Neural crest cell (in vitro differentiated cells): ENCODE data around the gene TERT. TPM values are rescaled to one million over a fixed set of nuclear protein-coding genes. Genes with fewer than 3 reads are reported as not detected.

Source experiments
- DNase-seq: peaks from one replicate; pipeline ENCODE4 v3.0.0; 2021; ENCODE audit warnings: low read depth, mixed read lengths, low spot score
- H3K27ac Mint-ChIP-seq: one replicate; pipeline ENCODE4 v1.8.0; 2021; ENCODE audit warnings: mild to moderate bottlenecking, mixed read lengths; ENCODE audit not compliant: unreplicated experiment
- H3K27me3 Mint-ChIP-seq: 2 replicates; pipeline ENCODE4 v1.8.0; 2021; ENCODE audit warnings: low read depth, mild to moderate bottlenecking, mixed read lengths
- H3K36me3 Mint-ChIP-seq: 2 replicates; pipeline ENCODE4 v1.8.0; 2021; ENCODE audit warnings: low read depth, mild to moderate bottlenecking, mixed read lengths
- H3K4me1 Mint-ChIP-seq: 2 replicates; pipeline ENCODE4 v1.8.0; 2021; ENCODE audit warnings: mixed read lengths
- H3K4me3 Mint-ChIP-seq: one replicate; pipeline ENCODE4 v1.8.0; 2021; ENCODE audit warnings: mild to moderate bottlenecking, mixed read lengths
- H3K9me3 Mint-ChIP-seq: 2 replicates; pipeline ENCODE4 v1.8.0; 2021; ENCODE audit warnings: mixed read lengths
- CTCF ChIP-seq: fragments of 200-600 bp; sonication (generic); conservative IDR thresholded peaks from 2 replicates; pipeline ENCODE4 v1.5.0; 2021; ENCODE audit warnings: antibody characterized with exemption, mild to moderate bottlenecking
- total RNA-seq: library from RNA; stranded (reverse); gene quantifications from 2 replicates; pipeline ENCODE4 v1.2.1, GENCODE V29; 2021

Gene TERT
- total RNA-seq, 1 donor from 2014 or later, result 5.6 TPM

- H3K27me3 Mint-ChIP-seq, result no peaks in the 10 kb centered on the region
- H3K27ac Mint-ChIP-seq, result no peak overlapping the region
- no peak for DNase-seq
- H3K4me3 Mint-ChIP-seq, result no peak overlapping the region
- H3K4me1 Mint-ChIP-seq, result no peaks in the 10 kb centered on the region
- no peaks in the 10 kb centered on the region for H3K36me3 Mint-ChIP-seq
- no peak for TF ChIP-seq CTCF
- H3K9me3 Mint-ChIP-seq, result no peaks in the 10 kb centered on the region
Observed at GRCh38 chr5:1241509-1242080, 53.3 kb downstream of the TERT start.

GRCh38 chr5:1240496-1241260 is 54.2 kb downstream of the TERT start:
- Mint-ChIP-seq H3K4me3 (no peak overlapping the region), H3K27me3 (no peaks in the 10 kb centered on the region), H3K27ac (no peak overlapping the region), H3K4me1 (no peaks in the 10 kb centered on the region), H3K36me3 (no peaks in the 10 kb centered on the region), H3K9me3 (no peaks in the 10 kb centered on the region)
- DNase-seq, result no peak
- TF ChIP-seq CTCF, result no peak

GRCh38 chr5:1239505-1240251 is 55.2 kb downstream of the TERT start:
- no peak for DNase-seq
- Mint-ChIP-seq H3K27me3 (no peaks in the 10 kb centered on the region), H3K36me3 (no peaks in the 10 kb centered on the region), H3K27ac (no peak overlapping the region), H3K4me3 (no peak overlapping the region), H3K9me3 (no peaks in the 10 kb centered on the region), H3K4me1 (no peaks in the 10 kb centered on the region)
- TF ChIP-seq CTCF, result no peak

- H3K9me3 Mint-ChIP-seq, result no peaks in the 10 kb centered on the region
- no peaks in the 10 kb centered on the region for H3K36me3 Mint-ChIP-seq
- H3K4me1 Mint-ChIP-seq, result no peaks in the 10 kb centered on the region
- no peak overlapping the region for H3K27ac Mint-ChIP-seq
- no peak overlapping the region for H3K4me3 Mint-ChIP-seq
- H3K27me3 Mint-ChIP-seq, result no peaks in the 10 kb centered on the region
- no peak for DNase-seq
- no peak for TF ChIP-seq CTCF
Observed at GRCh38 chr5:1235838-1236237, 59.0 kb downstream of the TERT start.

- Mint-ChIP-seq H3K27ac (no peak overlapping the region), H3K4me1 (no peaks in the 10 kb centered on the region), H3K4me3 (no peak overlapping the region), H3K27me3 (no peaks in the 10 kb centered on the region), H3K9me3 (no peaks in the 10 kb centered on the region), H3K36me3 (no peaks in the 10 kb centered on the region)
- no peak for TF ChIP-seq CTCF
- DNase-seq, result no peak
Observed at GRCh38 chr5:1235379-1235778, 59.5 kb downstream of the TERT start.
